GM12874 (cell line): ENCODE data around the gene SPP2.

ENCODE experiments used
- CTCF ChIP-seq: IDR thresholded peaks from 2 replicates; pipeline ENCODE4 v1.5.1; 2011; ENCODE audit warnings: low read depth, mild to moderate bottlenecking, control low read depth, low read length, moderate library complexity; ENCODE audit not compliant: insufficient read depth

Gene SPP2

DNA sequence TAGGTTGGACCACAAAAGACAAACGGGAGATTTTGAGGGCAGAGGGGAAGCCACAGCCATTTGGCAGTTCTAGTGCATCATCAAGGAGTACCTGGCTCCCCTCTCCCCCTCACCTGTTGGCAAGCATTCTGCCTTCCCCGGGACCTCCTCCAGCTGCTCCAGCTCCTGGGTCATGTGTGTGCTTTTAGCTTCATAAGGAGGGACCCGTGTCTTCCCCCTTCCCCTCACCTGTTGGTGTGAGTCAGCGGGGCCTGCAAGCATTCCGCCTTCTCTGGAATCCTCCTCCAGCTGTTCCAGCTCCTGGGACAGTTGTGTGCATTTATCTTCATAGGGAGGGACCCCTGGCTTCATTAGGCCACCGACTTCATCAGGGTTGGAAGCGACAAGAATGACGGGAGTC is 58.8 kb downstream of the SPP2 start:
- no peak for TF ChIP-seq CTCF

- no peak for TF ChIP-seq CTCF
Observed at GRCh38 chr2:234110219-234110618, 59.7 kb downstream of the SPP2 start.

GRCh38 chr2:234111523-234111922 is 61.0 kb downstream of the SPP2 start:
- no peak for TF ChIP-seq CTCF

- no peak for TF ChIP-seq CTCF
Observed at GRCh38 chr2:234116010-234116409, 65.5 kb downstream of the SPP2 start.

- no peak for TF ChIP-seq CTCF
Observed at GRCh38 chr2:234121999-234122398, 71.5 kb downstream of the SPP2 start.

DNA sequence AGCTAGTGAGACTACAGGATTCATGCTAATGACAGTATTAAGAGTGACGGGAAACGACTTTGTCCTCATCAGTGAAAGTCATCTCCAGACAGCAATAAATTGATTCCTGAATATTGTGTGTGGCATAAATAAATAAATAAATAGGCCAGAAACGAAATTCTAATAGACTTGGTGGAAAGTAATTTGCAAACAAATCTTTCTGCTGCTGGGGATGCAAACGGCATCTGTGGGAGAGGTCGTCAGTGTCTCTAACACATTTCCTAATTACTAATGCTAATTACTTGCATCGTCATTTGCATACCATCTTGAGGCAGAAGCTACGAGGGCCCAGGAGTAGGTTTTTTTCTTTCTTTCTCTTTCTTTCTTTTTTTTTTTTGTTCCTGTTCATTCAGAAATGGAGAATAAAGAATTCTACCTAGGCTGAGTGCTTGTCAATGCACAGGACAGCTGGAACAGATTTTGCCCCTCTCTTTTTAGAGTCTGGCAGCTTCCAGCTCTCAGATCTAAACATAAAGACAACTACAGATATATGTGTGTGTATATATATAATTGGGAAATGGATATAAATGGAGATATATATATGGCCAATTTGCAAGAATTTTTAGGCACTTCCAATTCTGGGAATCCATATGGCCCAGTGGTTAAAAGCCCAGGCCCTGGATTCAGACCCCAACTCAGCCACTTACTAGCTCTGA is 75.1 kb downstream of the SPP2 start:
- TF ChIP-seq CTCF, result no peak

GRCh38 chr2:234126146-234126470 is 75.6 kb downstream of the SPP2 start:
- no peak for TF ChIP-seq CTCF
